Neural progenitor cell (in vitro differentiated cells): ENCODE measurements around the gene MAP2K7.

Experiments used
- EZH2 ChIP-seq: fragments of 200-600 bp; sonication (generic); IDR thresholded peaks from 2 replicates; pipeline ENCODE4 v1.6.1; 2017; ENCODE audit warnings: antibody characterized with exemption, mild to moderate bottlenecking, moderate library complexity
- EZH2phosphoT487 ChIP-seq: fragments of 200-600 bp; sonication (generic); IDR thresholded peaks from 2 replicates; pipeline ENCODE4 v1.6.1; 2017; ENCODE audit warnings: antibody characterized with exemption
- TF ChIP-seq, protein P1 (sequence below): fragments of 200-600 bp; sonication (generic); IDR thresholded peaks from 2 replicates; pipeline ENCODE4 v1.5.1; 2017; ENCODE audit warnings: antibody characterized with exemption, mild to moderate bottlenecking

DNA sequence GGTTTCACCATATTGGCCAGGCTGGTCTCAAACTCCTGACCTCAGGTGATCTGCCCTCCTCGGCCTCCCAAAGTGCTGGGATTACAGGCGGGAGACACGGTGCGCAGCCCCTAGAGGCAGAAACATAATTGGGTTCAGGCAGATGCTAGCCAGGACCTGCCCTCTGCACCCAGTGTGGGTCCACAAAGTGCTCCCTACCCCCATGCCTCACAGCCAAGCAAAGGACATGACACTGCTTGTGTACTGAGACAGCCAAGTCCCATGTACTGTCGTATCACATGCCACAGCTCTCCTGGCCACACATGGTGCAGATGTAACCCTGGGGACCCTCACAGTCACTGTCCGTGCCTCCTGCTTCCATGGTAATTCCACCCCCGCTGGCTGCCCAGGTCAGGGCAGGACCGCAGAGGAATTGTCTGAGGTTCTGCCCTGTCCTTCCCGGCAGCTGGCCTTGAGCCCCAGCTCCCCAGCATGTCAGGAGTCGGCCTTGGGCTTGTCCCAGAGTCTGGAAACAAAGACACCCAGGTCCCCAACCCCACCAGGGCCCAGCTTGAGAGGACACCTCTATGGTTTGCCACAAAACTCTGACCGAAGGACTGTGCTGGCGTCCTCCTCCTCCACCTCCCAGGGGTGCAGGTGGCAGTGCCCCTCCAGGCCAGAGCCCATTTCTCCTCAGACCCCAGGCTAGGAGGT lies 37.1 kb upstream of the MAP2K7 start:
- TF ChIP-seq, protein P1, sequence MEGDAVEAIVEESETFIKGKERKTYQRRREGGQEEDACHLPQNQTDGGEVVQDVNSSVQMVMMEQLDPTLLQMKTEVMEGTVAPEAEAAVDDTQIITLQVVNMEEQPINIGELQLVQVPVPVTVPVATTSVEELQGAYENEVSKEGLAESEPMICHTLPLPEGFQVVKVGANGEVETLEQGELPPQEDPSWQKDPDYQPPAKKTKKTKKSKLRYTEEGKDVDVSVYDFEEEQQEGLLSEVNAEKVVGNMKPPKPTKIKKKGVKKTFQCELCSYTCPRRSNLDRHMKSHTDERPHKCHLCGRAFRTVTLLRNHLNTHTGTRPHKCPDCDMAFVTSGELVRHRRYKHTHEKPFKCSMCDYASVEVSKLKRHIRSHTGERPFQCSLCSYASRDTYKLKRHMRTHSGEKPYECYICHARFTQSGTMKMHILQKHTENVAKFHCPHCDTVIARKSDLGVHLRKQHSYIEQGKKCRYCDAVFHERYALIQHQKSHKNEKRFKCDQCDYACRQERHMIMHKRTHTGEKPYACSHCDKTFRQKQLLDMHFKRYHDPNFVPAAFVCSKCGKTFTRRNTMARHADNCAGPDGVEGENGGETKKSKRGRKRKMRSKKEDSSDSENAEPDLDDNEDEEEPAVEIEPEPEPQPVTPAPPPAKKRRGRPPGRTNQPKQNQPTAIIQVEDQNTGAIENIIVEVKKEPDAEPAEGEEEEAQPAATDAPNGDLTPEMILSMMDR, result no peak
- TF ChIP-seq EZH2phosphoT487, result no peak
- no peak for TF ChIP-seq EZH2
